HCT116 (cell line): ENCODE measurements around the gene UBXN10. TPM values are rescaled to one million over a fixed set of nuclear protein-coding genes. Genes with fewer than 3 reads are reported as not detected.

Experiments
- ATAC-seq: fragments of 200-7000 bp; cut with Tn5 transposase; 2 replicates; pipeline ENCODE4 v1.9.1; 2020; ENCODE audit warnings: mild to moderate bottlenecking, moderate library complexity
- BruUV-seq: library from RNA; stranded (reverse); fragments of 400-500 nt; replicated peaks from 2 replicates; lab custom pipeline; 2021; lab: Mats Ljungman, UMichigan
- CTCF ChIA-PET: fragments of 300-600 bp; sonication (Branson Sonifier 250); formaldehyde crosslinking; loops from one replicate; lab custom pipeline; 2021; ENCODE audit warnings: antibody characterized with exemption; lab: Charles Lee
- POLR2A ChIA-PET: fragments of 300-600, 350-600 bp; sonication (Branson Sonifier 250); formaldehyde crosslinking; loops from one replicate; lab custom pipeline; 2021; ENCODE audit warnings: antibody characterized with exemption; lab: Charles Lee
- RAD21 ChIA-PET, 2 experiments: fragments of 300-600 bp; sonication (Branson Sonifier 250); formaldehyde crosslinking; loops; one replicate each; lab custom pipeline; 2023; ENCODE audit warnings: low total read pairs in 2 of 2; ENCODE audit not compliant: uncharacterized antibody in 2 of 2, unreplicated experiment in 2 of 2, low non-redundant PET in 1 of 2; lab: Charles Lee
- DNase-seq: peaks from one replicate; pipeline ENCODE4 v3.0.0-alpha.2; 2010; ENCODE audit warnings: low read depth, low spot score
- H2AFZ ChIP-seq: fragments of 200-600 bp; shearing (Covaris generic), sonication (generic); 2 replicates; pipeline ENCODE4 v1.6.1; 2017; ENCODE audit warnings: low read depth, mixed run types, mixed read lengths, antibody characterized with exemption, low read length; ENCODE audit not compliant: poor library complexity, severe bottlenecking
- H3K27ac ChIP-seq: 2 replicates; pipeline ENCODE4 v1.5.1; 2012; ENCODE audit warnings: low read depth, low read length
- H3K27me3 ChIP-seq: fragments of 200-600 bp; sonication (generic); 2 replicates; pipeline ENCODE4 v1.6.1; 2016; ENCODE audit warnings: mixed run types, low read length, mixed read lengths; ENCODE audit not compliant: insufficient read depth
- H3K36me3 ChIP-seq, 2 experiments: fragments of 200-500 bp in 1 of 2; fragments of 200-600 bp in 1 of 2; sonication (Bioruptor generic) in 1 of 2; sonication (generic) in 1 of 2; 2 replicates each; pipeline versions ENCODE4 v1.5.1 to v1.6.1; 2014 to 2016; ENCODE audit warnings: low read length in 2 of 2, inconsistent platforms in 1 of 2, mixed read lengths in 1 of 2, mixed run types in 1 of 2; ENCODE audit not compliant: insufficient read depth in 2 of 2, control insufficient read depth in 1 of 2
- H3K4me1 ChIP-seq, 2 experiments: fragments of 200-600 bp in 1 of 2; sonication (generic) in 1 of 2; 2 replicates each; pipeline versions ENCODE4 v1.5.1 to v1.6.1; 2012 to 2017; ENCODE audit warnings: low read length in 2 of 2, inconsistent platforms in 1 of 2, mild to moderate bottlenecking in 1 of 2, mixed read lengths in 1 of 2, mixed run types in 1 of 2, moderate library complexity in 1 of 2; ENCODE audit not compliant: insufficient read depth in 2 of 2, control insufficient read depth in 1 of 2
- H3K4me2 ChIP-seq: fragments of 200-600 bp; sonication (generic); 2 replicates; pipeline ENCODE4 v1.6.1; 2017; ENCODE audit warnings: mixed run types, low read length, mixed read lengths
- H3K4me3 ChIP-seq, 2 experiments: fragments of 200-600 bp in 1 of 2; sonication (generic) in 1 of 2; replicated peaks in 1 of 2; 2 replicates each; pipeline ENCODE4 v1.5.1; 2011 to 2016; ENCODE audit warnings: low read length in 2 of 2, control low read depth in 1 of 2, low read depth in 1 of 2, mild to moderate bottlenecking in 1 of 2, mixed read lengths in 1 of 2, mixed run types in 1 of 2
- H3K79me2 ChIP-seq: fragments of 200-600 bp; sonication (generic); 2 replicates; pipeline ENCODE4 v1.6.1; 2017; ENCODE audit warnings: mild to moderate bottlenecking, mixed run types, low read length, moderate library complexity, mixed read lengths; ENCODE audit not compliant: insufficient read depth
- H3K9ac ChIP-seq: fragments of 200-600 bp; sonication (generic); 2 replicates; pipeline ENCODE4 v1.6.1; 2016; ENCODE audit warnings: low read length, mixed read lengths
- H3K9me2 ChIP-seq: fragments of 200-600 bp; sonication (generic), shearing (Covaris generic); 2 replicates; pipeline ENCODE4 v1.6.1; 2017; ENCODE audit warnings: mixed run types, mild to moderate bottlenecking, moderate library complexity; ENCODE audit not compliant: insufficient read depth
- H3K9me3 ChIP-seq, 2 experiments: fragments of 200-500 bp in 1 of 2; fragments of 200-600 bp in 1 of 2; sonication (Bioruptor generic) in 1 of 2; sonication (generic) in 1 of 2; 2 replicates each; pipeline ENCODE4 v1.6.1; 2014 to 2017; ENCODE audit warnings: low read length in 2 of 2, mixed read lengths in 2 of 2, inconsistent platforms in 1 of 2, low read depth in 1 of 2, mild to moderate bottlenecking in 1 of 2, mixed run types in 1 of 2, moderate library complexity in 1 of 2; ENCODE audit not compliant: control insufficient read depth in 1 of 2, insufficient read depth in 1 of 2
- H4K20me1 ChIP-seq: fragments of 200-600 bp; sonication (generic), shearing (Covaris generic); 2 replicates; pipeline ENCODE4 v1.6.1; 2017; ENCODE audit warnings: mixed run types, mild to moderate bottlenecking, moderate library complexity; ENCODE audit not compliant: insufficient read depth
- ATF3 ChIP-seq: IDR thresholded peaks from 2 replicates; pipeline ENCODE4 v1.6.1; 2012
- CBX3 ChIP-seq: IDR thresholded peaks from 2 replicates; pipeline ENCODE4 v1.6.1; 2012; ENCODE audit warnings: low read depth
- EGR1 ChIP-seq: IDR thresholded peaks from 2 replicates; pipeline ENCODE4 v1.6.1; 2012; ENCODE audit warnings: low read depth
- ELF1 ChIP-seq: IDR thresholded peaks from 2 replicates; pipeline ENCODE4 v1.6.1; 2012; ENCODE audit warnings: low read depth, borderline replicate concordance
- EZH2phosphoT487 ChIP-seq: fragments of 200-600 bp; IDR thresholded peaks from 2 replicates; pipeline ENCODE4 v1.6.1; 2018; ENCODE audit warnings: antibody characterized with exemption, borderline replicate concordance
- FOSL1 ChIP-seq: IDR thresholded peaks from 2 replicates; pipeline ENCODE4 v1.6.1; 2012; ENCODE audit warnings: low read depth
- MAX ChIP-seq: IDR thresholded peaks from 2 replicates; pipeline ENCODE4 v1.6.1; 2012
- SIN3A ChIP-seq: IDR thresholded peaks from 2 replicates; pipeline ENCODE4 v1.6.1; 2012; ENCODE audit warnings: low read depth
- SP1 ChIP-seq: IDR thresholded peaks from 2 replicates; pipeline ENCODE4 v1.6.1; 2012; ENCODE audit warnings: low read depth
- SRF ChIP-seq: IDR thresholded peaks from 2 replicates; pipeline ENCODE4 v1.6.1; 2012; ENCODE audit warnings: low read depth
- TCF7L2 ChIP-seq: IDR thresholded peaks from 2 replicates; pipeline ENCODE4 v1.7.0; 2011; ENCODE audit warnings: borderline replicate concordance, inconsistent platforms; ENCODE audit not compliant: insufficient read depth, insufficient read length; ENCODE audit errors: extremely low read depth
- ZNF274 ChIP-seq: fragments of 200-500 bp; sonication (Bioruptor generic); IDR thresholded peaks from 2 replicates; pipeline ENCODE4 v1.6.1; 2014; ENCODE audit warnings: mild to moderate bottlenecking, low read depth, low read length, inconsistent platforms
- intact Hi-C: fragments of 100-400 bp; cut with micrococcal nuclease; formaldehyde crosslinking; loops from 2 replicates; pipeline ENCODE4 v1.10.0; 2022
- total RNA-seq: library from RNA; stranded (reverse); gene quantifications from one replicate; pipeline ENCODE4 v1.2.1, GENCODE V29; 2021; ENCODE audit not compliant: unreplicated experiment
- TF ChIP-seq, protein P1 (sequence below), 3 experiments: fragments of 200-600 bp in 1 of 3; sonication (generic) in 1 of 3; IDR thresholded peaks in 2 of 3; conservative IDR thresholded peaks in 1 of 3; 2 replicates each; pipeline ENCODE4 v1.5.1; 2012 to 2017; ENCODE audit warnings: low read depth in 2 of 3, low read length in 2 of 3, antibody characterized with exemption in 1 of 3, borderline replicate concordance in 1 of 3, control low read depth in 1 of 3, mild to moderate bottlenecking in 1 of 3, mixed read lengths in 1 of 3, mixed run types in 1 of 3, moderate library complexity in 1 of 3; ENCODE audit not compliant: insufficient read depth in 1 of 3

Gene UBXN10
- total RNA-seq, 1 experiment from 2014 or later: not detected

- intact Hi-C loops: no loop called here
- no peak overlapping the region for H3K4me2 ChIP-seq
- H2AFZ ChIP-seq: no peak overlapping the region
- H3K9ac ChIP-seq: no peak overlapping the region
- no peaks in the 10 kb centered on the region for H3K27me3 ChIP-seq
- H3K9me3 ChIP-seq: no peaks in the 10 kb centered on the region
- BruUV-seq: no TSS peak
- no peaks in the 10 kb centered on the region for H3K9me2 ChIP-seq
- ChIA-PET RAD21 (no interaction called here), CTCF (no interaction called here), POLR2A (no interaction called here)
- H3K36me3 ChIP-seq: no peaks in the 10 kb centered on the region
- H3K4me3 ChIP-seq: no peak overlapping the region
- TF ChIP-seq EGR1 (no peak), ATF3 (no peak), TCF7L2 (no peak), SRF (no peak), CBX3 (no peak), ELF1 (no peak), ZNF274 (no peak), SP1 (no peak), MAX (no peak), EZH2phosphoT487 (no peak), SIN3A (no peak), FOSL1 (no peak)
- TF ChIP-seq, protein P1, sequence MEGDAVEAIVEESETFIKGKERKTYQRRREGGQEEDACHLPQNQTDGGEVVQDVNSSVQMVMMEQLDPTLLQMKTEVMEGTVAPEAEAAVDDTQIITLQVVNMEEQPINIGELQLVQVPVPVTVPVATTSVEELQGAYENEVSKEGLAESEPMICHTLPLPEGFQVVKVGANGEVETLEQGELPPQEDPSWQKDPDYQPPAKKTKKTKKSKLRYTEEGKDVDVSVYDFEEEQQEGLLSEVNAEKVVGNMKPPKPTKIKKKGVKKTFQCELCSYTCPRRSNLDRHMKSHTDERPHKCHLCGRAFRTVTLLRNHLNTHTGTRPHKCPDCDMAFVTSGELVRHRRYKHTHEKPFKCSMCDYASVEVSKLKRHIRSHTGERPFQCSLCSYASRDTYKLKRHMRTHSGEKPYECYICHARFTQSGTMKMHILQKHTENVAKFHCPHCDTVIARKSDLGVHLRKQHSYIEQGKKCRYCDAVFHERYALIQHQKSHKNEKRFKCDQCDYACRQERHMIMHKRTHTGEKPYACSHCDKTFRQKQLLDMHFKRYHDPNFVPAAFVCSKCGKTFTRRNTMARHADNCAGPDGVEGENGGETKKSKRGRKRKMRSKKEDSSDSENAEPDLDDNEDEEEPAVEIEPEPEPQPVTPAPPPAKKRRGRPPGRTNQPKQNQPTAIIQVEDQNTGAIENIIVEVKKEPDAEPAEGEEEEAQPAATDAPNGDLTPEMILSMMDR (IDR thresholded peaks at IDR 0.05 in 2 of 3, conservative IDR thresholded peaks at IDR 0.05 in 1 of 3; ENCODE audit: borderline replicate concordance in 1 of 3, insufficient read depth in 1 of 3, low read depth in 2 of 3, low read length in 2 of 3): no peak
- H3K79me2 ChIP-seq: no peaks in the 10 kb centered on the region
- DNase-seq: no peak
- H3K27ac ChIP-seq: no peak overlapping the region
- no peak for ATAC-seq
- peaks cover 4 to 11% of the 10 kb centered on the region in 2 experiments; a peak in 3 of 4 replicates for H3K4me1 ChIP-seq
- no peaks in the 10 kb centered on the region for H4K20me1 ChIP-seq
Observed at GRCh38 chr1:20141466-20141865, 44.4 kb upstream of the UBXN10 start.
